Fibroblast of mammary gland (primary cell): Measurements from ENCODE around the gene RNF6.
A peak's percentile ranks its signal among the peaks of the same experiment; 100 is the strongest.

Experiments used
- DNase-seq: peaks from one replicate; pipeline ENCODE4 v3.0.0-alpha.2; 2010; ENCODE audit warnings: low read depth
- H3K4me3 ChIP-seq: 2 replicates; pipeline ENCODE4 v1.5.1; 2011; ENCODE audit warnings: low read depth, mild to moderate bottlenecking, low read length, moderate library complexity; ENCODE audit not compliant: control insufficient read depth
- TF ChIP-seq, protein P1 (sequence below): conservative IDR thresholded peaks from 2 replicates; pipeline ENCODE4 v1.5.1; 2011; ENCODE audit warnings: low read depth, low read length, inconsistent platforms; ENCODE audit not compliant: control insufficient read depth, insufficient read depth

RNF6 gene

DNA sequence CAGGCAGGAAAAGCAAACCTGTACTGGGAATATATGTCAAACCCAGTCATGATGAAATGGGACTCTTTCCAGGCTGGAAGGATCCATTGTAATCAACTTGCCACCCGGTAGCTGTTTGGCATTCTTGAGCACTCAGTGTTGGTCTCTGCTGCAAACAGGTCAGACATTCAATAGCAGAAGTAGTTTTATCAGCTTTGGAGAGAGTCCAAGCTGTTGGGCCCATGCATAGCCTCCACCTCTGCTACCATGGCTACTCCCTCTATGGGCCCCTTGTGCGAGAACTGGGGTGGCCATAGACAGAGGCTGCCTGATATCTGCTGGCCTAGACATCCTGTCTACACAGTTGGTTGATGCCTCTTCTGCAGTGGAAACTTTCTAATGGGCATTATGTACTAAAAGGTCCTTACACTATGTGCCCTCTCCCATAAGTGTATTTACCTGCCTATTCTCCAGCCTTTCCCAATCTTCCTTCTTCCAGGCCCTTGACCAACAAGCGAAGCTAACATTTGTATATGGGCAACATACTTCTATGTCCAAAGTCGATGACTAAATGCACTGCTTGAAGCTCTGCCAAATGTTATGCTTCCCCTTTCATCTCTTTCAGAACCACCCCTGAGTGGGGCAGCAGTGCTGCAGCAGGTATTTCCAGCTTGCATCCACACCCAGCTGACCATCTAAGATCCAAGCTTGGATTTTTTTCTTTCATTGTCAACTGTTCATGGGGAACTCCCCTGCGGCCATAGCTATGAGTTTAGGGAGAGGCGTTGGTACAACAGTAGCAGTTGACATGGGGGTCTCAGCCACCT lies 5.3 kb upstream of the RNF6 start:
- DNase-seq: no peak
- H3K4me3 ChIP-seq: no peak overlapping the region
- TF ChIP-seq, protein P1, sequence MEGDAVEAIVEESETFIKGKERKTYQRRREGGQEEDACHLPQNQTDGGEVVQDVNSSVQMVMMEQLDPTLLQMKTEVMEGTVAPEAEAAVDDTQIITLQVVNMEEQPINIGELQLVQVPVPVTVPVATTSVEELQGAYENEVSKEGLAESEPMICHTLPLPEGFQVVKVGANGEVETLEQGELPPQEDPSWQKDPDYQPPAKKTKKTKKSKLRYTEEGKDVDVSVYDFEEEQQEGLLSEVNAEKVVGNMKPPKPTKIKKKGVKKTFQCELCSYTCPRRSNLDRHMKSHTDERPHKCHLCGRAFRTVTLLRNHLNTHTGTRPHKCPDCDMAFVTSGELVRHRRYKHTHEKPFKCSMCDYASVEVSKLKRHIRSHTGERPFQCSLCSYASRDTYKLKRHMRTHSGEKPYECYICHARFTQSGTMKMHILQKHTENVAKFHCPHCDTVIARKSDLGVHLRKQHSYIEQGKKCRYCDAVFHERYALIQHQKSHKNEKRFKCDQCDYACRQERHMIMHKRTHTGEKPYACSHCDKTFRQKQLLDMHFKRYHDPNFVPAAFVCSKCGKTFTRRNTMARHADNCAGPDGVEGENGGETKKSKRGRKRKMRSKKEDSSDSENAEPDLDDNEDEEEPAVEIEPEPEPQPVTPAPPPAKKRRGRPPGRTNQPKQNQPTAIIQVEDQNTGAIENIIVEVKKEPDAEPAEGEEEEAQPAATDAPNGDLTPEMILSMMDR: no peak

DNA sequence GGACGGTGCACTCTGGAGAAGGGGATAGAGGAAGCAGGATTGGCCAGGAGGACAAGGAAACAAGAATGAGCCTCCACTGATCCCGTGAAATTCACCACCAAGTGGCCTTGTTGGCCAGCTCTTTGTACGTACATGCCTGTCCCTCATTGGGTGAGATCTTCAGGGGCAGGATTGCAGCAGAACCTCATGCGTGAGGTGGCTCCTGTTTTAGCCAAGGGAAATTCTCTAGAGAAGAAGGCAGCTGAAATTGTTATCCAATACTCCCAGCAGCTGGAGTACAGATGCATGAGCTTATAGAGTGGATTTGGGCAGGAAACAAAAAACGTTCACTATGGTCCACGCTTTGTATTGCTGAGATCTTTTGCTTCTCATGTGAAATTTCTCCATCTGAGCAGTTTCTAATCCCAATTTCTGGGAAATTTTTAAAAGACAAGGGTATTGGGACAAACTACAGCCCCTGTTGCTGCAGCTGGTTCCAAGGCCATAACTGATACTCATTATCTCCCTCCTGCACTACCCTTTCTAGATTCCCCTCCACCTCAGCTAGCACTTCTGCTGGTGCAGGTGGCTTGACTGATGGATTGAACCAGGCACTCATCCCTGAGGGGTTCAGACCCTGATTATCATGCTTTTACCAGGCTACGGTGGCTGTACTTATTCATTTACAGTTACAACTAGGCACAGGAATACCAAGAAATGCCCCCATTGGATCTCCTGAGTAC lies 3.9 kb upstream of the RNF6 start:
- DNase-seq: no peak
- TF ChIP-seq, protein P1: no peak
- H3K4me3 ChIP-seq: no peak overlapping the region

- no peak for DNase-seq
- peak overlapping the region; percentile 89 for H3K4me3 ChIP-seq
- TF ChIP-seq, protein P1: no peak
These were observed 469 bp upstream of the RNF6 start for GRCh38 chr13:26222520-26223046.

DNA sequence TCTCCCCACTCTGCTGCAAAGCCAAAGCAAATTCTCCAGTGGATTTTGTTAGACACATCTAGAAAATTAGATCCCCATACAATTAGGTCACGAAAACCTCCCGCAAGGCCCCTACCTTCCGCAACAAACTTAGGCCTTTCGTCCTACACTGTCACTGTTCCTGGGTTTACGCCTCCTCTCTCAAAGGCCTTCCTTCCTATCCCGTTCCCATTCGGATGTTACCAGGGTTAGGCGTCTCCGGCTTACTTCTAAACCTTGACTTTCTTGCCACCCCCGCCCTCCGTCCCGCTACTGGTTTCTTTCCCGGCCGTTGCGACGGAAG lies 754 bp downstream of the RNF6 start:
- DNase-seq: no peak
- H3K4me3 ChIP-seq: peak overlapping the region; percentile 89
- TF ChIP-seq, protein P1: no peak

DNA sequence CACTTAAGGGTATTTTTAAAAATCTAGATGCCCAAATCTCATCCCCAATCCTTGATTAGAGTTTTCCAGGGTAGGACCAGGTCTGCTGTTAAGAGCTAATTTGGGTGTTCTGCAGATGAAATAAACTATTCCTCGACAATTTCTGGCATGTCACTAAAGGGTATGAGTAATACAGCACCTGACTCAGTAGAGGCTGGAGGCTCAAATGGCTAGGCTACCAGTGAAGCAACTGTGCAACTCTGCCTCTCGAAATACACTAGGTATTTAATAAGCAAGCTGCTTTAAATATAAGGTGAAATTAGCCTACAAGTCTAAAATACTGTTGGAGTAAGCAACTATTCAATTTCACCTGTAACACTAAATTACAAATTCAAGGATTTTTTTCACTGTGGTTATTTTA lies 1.5 kb downstream of the RNF6 start:
- H3K4me3 ChIP-seq: peak overlapping the region; percentile 89
- TF ChIP-seq, protein P1: no peak
- peak; percentile 69 for DNase-seq

GRCh38 chr13:26219726-26220125 lies 2.4 kb downstream of the RNF6 start:
- peak; percentile 32 for DNase-seq
- TF ChIP-seq, protein P1: no peak

More at GRCh38 chr13:26219726-26220125, 2.4 kb downstream of the RNF6 start:
- no peak overlapping the region for H3K4me3 ChIP-seq
